LNCaP clone FGC (cell line): ENCODE results near the gene ZKSCAN4.

Experiments used
- DNase-seq: peaks from one replicate; pipeline ENCODE4 v3.0.0-alpha.2; 2011; ENCODE audit warnings: low read depth
- H3K4me3 ChIP-seq: 2 replicates; pipeline ENCODE4 v1.5.1; 2011; ENCODE audit warnings: mild to moderate bottlenecking, low read depth, low read length, control low read depth
- TF ChIP-seq, protein P1 (sequence below): IDR thresholded peaks from 2 replicates; pipeline ENCODE4 v1.5.1; 2012; ENCODE audit warnings: mild to moderate bottlenecking; ENCODE audit not compliant: control insufficient read depth, insufficient read depth; ENCODE audit errors: extremely low read depth

Gene ZKSCAN4

GRCh38 chr6:28232785-28233184 is 19.3 kb downstream of the ZKSCAN4 start:
- TF ChIP-seq, protein P1, sequence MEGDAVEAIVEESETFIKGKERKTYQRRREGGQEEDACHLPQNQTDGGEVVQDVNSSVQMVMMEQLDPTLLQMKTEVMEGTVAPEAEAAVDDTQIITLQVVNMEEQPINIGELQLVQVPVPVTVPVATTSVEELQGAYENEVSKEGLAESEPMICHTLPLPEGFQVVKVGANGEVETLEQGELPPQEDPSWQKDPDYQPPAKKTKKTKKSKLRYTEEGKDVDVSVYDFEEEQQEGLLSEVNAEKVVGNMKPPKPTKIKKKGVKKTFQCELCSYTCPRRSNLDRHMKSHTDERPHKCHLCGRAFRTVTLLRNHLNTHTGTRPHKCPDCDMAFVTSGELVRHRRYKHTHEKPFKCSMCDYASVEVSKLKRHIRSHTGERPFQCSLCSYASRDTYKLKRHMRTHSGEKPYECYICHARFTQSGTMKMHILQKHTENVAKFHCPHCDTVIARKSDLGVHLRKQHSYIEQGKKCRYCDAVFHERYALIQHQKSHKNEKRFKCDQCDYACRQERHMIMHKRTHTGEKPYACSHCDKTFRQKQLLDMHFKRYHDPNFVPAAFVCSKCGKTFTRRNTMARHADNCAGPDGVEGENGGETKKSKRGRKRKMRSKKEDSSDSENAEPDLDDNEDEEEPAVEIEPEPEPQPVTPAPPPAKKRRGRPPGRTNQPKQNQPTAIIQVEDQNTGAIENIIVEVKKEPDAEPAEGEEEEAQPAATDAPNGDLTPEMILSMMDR = no peak
- no peak overlapping the region for H3K4me3 ChIP-seq
- no peak for DNase-seq

- TF ChIP-seq, protein P1 = no peak
- no peak for DNase-seq
- peak overlapping the region; percentile 92 for H3K4me3 ChIP-seq
Measured at GRCh38 chr6:28226460-28226859, 25.6 kb downstream of the ZKSCAN4 start.

DNA sequence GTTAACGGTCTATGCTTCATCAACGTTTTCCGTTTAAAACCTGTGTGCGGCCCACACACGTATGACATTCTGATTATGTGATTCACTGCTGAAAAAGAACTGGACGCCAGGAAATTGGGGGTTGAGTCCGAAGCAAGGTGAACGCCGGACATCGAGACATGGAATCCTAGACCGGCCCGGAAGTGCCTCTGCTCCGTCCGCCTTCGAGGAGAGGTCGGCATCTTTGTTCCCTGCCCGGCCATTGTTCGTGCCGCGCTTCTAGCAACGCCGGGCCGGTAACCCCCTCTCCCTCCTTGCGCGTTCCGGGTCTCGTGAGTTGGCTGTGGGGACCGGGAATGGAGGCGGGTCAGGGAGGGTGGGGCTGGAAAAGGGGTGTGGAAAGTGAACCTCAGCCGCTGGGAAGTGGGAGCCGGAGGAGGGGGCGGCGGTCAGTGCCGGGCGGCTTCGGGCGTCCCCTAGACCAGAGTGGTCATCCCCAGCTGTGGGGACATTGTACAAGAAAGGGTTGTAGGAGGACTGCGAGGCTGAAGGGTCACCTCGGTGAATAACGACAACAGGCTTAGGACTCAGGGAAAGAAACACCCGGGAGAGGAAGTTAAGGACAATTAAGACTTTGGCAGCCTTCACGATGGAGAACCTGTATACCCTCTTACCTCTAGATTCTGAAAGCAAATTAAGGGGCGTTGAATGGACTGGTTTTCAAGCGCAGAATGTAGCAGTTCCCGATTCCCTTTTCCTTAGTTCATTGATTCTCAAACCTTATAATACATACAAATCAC is 26.8 kb downstream of the ZKSCAN4 start, which contains the start of gene ZSCAN9:
ZSCAN9 (plus strand) TSS at position 220 of the 779 bp plus-strand sequence. CDS start 1,810 bp downstream, outside the sequence.
- peak within 1 kb of the TSS; percentile 92 for H3K4me3 ChIP-seq
- peak; percentile 83 for DNase-seq
- TF ChIP-seq, protein P1 = no peak

- TF ChIP-seq, protein P1 = no peak
- DNase-seq = no peak
- peak overlapping the region; percentile 92 for H3K4me3 ChIP-seq
Measured at GRCh38 chr6:28224131-28225055, 27.7 kb downstream of the ZKSCAN4 start.

DNA sequence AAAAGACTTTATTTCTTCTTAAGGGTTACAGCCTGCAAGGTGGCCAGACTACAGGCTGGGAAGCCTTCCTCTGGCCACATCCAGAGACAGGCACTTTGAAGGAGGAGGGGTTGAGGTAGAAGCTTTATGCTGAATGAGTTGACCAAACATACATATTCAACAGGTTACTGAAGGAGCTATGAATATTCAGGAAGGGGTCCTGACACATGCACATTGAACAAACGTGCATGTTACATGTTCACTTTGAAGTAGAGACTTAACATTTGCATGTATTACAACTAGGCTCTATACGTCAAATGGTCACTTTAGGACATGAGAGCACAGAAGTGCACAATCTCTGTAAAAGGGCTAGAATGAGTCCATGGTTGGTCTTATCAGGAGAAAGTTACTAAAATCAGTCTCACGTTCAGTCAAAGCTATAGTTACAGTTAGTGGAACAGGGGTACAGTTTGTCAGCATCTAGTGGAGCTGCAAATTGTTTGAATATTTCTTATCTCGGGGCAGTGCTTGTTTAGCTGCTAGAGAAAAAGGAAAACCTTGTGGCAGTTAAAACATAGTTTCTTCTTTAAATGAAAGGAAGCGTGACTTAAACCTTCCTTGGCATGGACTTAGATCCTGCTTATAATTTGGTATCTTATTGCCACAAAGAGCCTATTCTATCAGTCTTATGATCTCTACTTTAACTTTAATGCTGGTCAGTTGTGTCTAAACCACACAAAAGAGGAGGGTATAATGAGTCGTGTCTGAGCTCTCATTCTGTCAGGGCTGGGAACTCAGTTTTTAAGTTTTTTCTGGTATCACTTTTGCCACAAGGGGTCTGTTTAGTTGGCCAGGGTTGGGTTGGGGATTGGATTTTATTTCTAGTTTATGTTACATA is 31.6 kb downstream of the ZKSCAN4 start:
- H3K4me3 ChIP-seq = no peak overlapping the region
- TF ChIP-seq, protein P1 = no peak
- DNase-seq = no peak

- TF ChIP-seq, protein P1 = no peak
- peak overlapping the region; percentile 50 for H3K4me3 ChIP-seq
- peak; percentile 1 for DNase-seq
Measured at GRCh38 chr6:28218312-28219248, 33.5 kb downstream of the ZKSCAN4 start.
